Stimulated activated CD8-positive, alpha-beta memory T cell treated with anti-CD3 and anti-CD28 coated beads, Interleukin-7, amount 100 ng/mL, for 4 hours (primary cell): Measurements from ENCODE around the gene SCNN1A.

Experiments used
- DNase-seq, 2 donors: peaks; one replicate each; pipeline ENCODE4 v3.0.0-alpha.2; 2020; ENCODE audit warnings: low read depth in 2 of 2

The SCNN1A gene

DNA sequence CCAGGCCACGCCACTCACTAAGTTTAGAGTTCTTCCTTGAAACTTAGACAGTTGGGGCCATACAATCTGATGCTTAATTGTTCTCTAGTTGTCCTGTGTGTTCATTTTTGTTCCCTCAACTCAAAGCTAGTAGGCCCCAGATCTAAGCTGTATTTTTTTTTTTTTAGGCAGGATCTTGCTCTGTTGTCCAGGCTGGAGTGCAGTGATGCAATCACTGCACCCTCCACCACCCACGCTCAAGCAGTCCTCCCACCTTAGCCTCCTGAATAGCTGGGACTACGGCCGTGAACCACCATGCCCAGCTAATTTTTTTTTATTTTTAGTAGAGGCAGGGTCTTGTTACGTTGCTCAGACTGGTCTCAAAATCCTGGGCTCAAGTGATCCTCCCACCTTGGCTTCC, 41.0 kb downstream of the SCNN1A start:
- no peak for DNase-seq

DNA sequence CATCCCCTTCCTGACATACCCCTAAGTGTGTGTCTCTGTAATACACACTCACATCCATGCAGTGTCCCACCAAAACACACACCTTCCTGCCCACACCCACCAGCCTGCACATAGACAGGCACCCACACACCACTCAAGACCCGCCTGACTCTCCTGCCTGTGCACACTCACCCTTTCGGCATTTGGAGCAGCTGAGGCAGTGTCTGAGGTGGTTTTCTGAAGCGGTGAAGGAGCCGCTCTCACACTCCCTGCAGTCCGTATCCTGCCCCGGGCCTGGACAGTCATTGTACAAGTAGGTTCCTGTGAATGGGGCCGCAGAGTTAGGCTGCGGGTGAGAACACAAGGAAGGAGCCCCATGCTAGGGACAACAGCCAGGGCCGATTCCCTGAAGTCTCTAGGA, 41.8 kb downstream of the SCNN1A start:
- DNase-seq: peak; percentile 17 to 33

DNA sequence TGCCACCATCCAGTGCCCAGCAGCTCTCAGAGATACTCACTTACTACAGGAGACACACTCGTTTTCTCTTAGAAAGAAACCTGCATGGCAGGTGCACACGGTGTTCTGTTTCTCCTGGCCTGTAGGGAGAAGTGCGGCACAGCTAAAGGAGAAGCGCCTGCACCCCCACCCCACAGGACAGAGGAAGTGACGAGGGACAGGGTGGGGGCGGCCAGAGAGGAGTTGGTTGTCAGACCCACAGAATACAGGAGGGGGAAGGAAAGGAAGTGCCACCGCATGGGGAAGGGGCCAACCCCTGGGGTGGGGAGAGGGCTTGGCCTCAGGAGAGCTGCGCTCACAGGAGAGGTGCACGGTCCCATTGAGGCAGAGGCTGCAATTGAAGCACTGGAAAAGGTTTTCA, 42.3 kb downstream of the SCNN1A start:
- DNase-seq: no peak

DNA sequence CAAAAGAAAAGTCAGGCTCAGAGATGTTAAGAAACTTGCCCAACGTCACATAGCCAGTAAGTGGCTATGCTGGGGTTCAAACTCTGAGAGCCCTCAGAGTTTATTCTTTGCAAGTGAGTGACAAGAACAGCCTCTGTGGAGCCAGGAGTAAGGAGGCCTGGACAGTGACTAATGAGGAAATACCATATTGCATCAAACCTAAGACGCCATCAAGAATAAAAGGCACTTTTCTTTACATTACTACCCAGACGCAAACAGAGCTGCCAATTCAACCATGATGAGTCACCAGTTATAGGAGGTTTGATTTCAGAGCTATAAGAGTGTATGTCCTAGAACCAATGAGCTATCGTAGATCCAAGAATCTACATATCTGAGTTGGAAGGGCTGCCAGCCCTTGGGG, 42.9 kb downstream of the SCNN1A start:
- no peak for DNase-seq

DNA sequence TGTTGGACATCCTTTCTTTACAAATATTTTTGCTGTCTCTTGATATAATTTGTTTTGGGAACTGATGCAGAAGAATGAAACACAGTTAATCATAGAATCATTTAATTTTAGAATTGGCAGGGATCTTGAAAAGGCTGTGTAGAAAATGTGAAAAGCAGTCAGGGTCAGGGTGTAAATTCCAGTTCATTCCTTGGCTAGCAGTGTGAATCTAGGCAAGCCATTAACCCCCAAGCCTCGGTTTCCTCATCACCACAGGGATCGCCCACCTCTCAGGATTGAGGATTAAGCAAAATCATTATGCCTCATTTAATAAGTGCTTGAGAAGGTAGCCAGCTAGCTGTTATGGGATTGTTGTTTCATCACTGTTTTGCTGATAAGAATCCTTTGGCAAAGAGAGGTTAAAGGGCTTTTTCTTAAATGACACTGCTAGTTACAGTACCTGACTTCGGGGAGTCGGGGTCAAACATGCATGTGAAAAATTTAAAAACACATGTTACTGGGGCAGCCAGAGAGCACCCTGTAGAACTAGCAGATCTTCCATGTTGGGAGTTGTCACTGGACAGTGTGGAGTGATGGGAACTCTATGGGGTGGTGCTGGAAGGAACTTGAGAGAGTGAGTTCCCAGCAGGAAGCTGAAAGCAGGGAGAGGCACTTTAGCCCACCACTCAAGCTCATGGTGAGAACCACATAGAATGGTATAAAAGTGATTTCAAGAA, 44.2 kb downstream of the SCNN1A start:
- DNase-seq: no peak

DNA sequence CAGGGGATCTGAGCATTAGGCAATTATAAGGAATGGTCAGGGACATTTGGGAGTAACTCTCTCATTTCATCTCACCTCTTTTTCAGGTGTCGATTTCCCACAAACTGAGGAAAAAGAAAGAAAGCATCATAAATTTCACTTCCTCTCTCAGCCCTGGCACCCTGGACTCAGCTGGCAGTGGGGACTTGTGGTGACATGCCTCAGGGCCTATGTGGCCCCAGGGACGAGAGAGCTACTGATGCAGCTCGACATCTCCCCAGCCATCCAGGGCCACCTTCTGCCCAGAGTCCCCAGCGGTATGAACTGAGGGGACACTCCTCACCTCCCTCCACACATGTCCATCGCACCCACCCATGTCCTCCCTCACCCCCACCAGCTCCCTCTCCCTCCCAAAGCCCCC, 45.2 kb downstream of the SCNN1A start:
- DNase-seq: no peak

DNA sequence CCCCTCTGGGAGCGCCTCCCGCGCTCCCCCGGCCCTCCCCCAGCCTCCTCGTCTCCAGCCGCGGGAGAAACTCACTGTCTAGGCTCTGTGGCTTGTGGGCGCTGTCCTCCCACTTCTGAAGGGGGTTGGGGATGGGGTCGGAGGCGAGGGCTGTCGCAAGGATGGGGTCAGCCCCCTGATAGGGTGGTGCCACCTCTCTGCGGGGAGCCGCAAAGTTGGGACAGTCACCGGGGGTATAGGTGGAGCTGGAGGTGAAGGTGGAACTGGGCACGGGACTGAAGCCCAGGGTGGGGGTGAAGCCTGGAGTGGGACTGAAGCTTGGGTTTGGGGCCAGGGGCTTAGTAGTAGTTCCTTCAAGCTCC, 45.7 kb downstream of the SCNN1A start:
- DNase-seq: no peak

DNA sequence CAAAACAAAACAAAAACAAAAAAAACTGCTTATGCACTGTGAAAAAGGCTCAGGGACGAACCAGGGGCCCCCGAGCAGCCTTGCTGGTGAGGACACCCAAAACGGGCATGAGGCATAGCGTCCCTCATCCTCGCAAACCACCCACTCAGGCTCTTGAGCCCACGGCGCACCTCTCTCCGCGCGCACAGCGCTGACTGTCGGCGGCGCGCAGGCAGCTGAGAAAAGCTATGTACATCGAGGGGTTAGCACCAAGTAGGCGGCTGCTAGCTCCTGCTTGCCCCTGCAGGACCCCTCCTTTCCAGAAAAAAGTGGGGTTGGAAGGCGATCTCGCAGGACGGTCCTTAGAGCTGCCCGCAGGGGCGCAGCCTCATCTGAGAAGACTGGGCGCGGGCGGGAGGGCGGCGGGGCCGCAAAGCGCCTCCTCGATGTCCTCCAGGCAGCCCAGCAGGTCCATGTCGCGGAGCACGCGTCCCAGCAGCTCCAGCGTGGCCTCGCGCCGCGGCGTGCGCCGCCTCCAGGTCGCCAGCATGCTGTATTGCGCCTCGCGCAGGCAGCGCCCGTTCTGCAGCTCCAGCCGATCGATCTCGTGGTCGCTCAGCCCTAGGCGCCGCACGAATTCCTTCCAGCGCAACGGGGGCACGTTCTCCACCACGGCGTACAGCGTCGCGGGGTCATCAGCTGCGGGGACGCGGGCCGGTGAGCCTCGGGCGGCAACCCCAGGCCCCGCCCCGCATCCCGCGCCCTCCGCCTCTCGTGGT, 46.2 kb downstream of the SCNN1A start:
- DNase-seq: no peak

DNA sequence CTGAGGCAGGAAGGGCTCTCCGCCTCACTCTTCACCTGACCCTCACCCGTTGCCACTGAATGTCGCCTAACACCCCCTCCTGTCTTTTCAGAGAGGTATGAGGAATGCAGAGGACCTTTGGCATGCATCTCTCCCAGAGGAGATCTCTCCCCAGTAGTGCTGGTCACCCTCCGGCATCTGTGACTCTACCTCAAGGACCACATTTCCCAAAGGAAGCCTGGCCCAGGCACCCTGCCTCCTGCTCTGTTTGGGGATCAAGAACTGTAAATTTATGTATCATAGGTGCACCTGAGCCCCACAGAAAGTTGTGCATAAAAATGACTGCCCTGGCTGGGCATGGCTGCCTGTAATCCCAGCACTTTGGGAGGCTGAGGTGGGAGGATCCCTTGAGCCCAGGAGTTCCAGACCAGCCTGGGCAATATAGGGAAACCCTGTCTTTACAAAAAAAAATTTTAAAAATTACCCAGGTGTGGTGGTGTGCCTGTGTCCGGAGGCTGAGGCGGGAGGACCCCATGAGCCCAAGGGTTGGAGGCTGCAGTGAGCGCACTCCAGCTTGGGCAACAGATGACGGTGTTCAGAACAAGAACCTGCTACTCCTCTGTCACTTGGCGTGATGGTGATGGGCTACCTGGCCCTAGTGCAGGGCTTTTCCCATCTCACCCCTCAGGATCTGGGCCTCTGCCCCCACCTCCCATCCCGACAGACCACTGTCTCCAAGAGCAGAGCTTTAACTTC, 47.2 kb downstream of the SCNN1A start:
- DNase-seq: no peak

DNA sequence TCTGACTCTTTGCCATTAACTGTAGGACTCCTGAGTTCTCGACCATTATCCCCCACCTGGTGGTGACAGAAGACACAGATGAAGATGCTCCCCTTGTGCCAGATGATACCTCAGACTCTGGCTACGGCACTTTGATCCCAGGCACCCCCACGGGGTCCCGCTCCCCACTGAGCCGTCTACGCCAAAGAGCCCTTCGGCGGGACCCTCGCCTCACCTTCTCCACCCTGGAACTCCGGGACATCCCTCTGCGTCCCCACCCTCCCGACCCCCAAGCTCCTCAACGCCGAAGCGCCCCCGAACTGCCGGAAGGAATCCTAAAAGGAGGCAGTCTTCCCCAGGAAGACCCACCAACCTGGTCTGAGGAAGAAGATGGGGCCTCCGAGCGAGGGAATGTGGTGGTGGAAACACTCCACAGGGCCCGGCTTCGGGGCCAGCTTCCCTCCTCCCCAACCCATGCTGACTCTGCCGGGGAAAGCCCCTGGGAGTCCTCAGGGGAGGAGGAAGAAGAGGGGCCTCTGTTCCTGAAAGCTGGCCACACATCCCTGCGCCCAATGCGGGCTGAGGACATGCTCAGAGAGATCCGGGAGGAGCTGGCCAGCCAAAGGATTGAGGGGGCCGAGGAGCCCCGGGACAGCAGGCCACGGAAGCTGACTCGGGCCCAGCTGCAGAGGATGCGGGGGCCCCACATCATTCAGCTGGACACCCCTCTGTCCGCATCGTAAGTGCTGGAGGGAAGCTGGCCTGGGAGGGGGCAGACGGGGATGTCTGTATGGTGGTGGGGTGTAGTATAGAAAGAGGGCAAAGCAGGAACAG, 47.9 kb downstream of the SCNN1A start:
- no peak for DNase-seq

DNA sequence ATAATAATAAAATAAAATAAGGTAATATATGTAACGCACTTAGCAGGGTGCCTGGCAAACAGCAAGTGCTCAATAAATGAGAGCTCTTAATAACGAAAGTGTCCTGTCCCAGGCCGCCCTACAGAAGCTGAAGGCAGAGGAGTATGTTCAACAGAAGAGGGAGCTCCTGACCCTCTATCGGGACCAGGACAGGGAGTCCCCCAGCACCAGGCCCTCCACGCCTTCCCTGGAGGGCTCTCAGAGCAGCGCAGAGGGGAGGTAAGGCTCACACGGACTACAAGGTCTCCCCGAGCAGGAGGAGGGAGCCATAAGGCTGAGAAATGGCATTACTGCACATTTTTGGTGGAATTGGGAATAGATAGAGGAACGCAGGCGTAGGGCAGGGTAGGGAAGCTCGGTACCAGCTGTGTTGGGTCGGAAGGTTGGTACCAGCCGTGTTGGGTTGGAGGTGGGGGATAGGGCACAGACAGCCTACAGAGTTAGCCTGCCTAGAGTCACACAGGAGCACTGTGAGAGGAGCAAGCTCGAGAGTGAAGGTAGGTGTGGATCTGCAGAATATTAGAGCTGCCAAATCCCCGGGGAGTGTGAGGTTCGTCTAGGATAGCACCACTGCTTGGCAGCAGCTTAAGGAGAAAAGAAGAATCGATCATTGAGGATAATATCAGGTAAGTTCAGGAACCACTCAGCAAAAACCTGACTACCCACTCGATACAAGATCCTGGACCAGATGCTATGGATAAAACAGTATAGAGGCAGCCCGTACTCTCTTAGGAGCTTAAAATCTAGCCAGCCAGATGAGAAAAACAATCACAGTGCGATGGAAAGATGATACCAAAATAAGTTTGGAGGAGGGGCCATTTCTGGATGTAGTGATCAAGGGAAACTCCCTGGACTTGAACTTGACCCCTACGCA, 48.8 kb downstream of the SCNN1A start:
- no peak for DNase-seq

DNA sequence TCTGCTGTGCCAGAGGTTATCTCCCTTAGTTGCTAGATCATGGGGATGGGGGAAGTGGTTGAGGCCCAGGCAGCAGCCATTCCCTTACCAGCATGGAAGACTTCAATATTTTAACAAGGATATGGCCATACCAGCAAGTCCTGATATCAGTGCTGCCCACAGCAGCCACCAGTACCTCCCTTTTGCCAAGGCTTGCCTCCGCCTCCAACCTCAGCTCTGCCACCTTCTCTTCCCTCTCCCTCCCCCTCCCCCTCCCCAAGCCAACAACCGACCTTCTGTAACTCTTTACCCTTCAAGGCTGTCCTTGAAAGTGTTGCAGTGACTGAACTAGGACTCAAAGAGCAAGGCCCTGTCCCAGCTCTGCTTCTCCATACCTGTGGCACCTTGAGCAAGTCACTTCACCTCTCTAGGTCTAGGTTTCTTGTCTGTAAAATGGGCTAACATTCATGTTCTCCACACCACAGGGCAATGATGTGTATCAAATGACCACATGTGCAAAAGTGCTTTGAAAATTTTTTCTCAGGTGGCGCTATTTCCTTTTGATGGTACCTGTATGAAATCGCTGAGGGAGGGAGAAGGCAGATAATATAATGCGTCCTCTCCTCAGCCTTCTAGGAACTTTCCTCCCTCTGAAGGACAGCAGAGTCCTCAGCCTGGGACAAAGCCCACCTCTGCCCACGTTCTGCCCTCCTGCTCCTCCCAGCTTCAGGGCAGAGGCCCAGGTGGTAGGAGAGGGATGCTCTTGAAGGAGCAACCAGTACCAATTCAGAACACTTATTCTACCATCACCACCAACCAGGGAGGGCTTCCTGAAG, 50.2 kb downstream of the SCNN1A start:
- DNase-seq: no peak

DNA sequence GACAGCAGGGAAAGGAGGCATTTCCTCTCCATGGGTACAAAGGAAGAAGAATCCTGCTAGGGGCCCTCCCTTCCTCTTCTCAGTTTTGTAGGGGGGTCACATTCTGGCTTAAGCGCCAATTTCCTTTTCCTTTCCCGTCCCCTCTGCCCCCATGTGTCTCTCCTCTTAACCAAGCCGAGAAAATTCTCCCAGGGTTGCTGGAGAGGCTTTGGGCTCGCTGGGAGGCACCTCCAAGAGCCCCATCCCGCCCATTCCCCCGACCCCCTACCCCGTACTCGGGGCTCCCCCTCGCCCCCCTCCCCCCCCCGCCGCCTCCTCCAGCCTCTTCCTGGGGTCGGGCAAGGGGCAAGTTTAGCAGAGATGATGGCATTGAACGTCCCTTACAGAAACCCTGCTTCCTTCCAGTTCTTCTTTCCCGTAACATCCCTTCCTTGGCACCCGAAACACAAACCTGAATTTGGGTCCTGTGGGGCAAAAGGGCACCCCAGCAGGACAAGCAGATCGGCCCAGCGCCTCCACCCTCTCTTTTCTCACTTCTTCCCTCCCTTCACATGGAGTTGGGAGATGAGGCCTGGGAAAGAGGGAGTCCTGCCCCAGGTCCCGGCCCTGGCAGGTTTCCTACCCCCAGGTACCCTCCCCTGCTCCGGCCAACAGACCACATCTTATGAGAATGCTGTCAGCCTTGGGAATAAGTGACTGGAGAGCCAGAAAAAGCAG, 51.2 kb downstream of the SCNN1A start:
- no peak for DNase-seq

DNA sequence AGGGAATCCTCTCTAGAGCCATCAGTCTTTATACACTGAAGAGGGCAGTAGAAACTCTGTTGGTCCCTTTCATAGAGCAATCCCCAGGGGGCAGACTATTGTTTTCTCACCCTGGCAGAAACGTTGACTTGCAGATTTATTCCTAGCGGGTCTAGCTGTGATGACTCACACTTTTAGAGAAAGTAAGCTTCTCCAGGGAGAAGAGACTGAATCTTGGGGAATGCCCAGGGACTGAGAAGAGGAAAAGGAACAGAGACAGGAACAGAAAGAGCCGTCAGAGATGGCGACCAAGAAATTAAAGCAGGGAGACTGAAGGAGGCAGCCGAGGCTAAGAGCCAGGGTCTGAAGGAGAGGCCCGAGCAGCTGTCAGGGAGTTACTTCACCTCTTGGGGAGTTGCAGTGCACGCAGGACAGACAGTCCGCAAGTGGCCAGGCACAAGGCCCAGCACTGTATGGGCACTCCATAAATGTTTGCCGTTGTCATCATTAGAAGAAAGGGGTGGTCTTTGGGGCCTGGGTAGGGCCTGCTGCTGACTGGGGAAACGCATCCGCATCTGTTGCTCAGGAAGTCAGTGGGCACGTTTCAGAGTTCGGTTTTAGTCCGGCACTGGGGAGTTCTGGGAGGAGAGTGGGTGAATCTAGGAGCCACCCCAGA, 51.9 kb downstream of the SCNN1A start:
- DNase-seq: peak in 1 of 2 donors; percentile 34

DNA sequence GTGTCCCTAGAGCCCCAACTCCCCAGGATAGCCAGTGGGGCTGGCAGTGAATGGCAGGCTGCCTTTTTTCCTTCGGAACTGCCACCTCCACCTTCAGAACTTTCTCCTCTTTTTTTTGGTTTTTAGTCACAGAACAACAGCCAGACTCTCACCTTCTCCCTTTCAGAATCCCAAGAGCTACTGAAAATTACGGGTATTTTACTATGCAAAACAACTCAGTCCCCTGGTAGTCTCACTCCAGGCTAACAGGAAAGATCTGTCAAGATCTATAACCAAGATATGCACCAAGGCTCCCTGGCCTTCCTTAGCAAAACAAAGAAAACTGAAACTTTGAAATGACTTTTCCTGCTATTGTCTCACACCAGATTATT, 52.4 kb downstream of the SCNN1A start:
- DNase-seq: no peak

DNA sequence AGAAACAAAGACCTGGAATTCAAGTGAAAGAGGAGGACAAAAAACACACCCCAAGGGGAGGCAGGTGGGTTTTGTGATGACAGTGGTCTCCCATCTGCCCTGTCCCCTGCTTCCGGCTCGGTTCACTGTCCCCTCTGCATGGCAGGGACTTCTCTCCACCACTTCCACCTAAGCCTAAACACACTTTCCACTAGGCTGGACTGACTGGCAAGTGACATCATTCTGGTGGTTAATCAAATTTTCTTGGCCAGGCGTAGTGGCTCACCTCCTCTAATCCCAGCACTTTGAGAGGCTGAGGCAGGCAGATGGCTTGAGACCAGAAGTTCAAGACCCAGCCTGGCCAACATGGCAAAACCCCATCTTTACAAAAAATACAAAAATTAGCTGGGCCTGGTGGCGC, 53.0 kb downstream of the SCNN1A start:
- DNase-seq: no peak

DNA sequence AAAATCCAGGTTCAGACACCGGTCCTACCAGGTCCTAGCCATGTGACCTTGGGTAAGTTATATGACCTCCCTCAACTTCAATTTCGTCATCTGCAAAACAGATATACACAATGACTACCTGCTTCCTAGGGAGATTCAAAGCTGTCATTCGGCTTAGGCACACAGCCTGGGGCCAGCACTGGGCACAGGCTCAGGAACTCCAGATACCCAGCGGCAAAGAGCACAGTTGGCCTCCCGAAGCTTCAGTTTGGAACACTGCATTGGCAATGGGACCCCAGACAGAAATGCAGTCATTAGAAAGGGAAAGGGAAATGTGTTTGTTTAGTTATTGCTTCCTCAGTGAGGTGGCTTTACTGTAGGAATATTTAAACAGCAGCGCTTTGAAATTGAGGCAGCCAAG, 53.5 kb downstream of the SCNN1A start:
- no peak for DNase-seq

DNA sequence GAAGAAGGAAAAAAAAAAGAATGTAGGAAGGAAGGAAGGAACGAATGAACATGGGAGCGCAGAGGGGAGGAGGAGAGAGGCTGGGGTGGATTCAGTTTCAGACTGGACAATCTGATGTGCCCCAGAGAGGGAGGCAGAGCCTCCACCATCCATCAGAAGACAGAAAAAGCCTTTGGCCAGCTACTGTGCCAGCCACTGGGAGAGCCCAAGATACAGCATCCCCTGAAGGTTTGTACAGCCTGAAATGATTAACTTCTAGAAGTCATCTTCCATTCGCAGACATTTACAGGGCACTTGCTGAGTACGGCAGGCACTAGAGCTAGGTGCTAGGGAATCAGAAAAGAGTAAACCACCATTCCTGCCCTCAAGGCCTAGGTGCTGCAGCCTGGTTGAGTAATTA, 55.9 kb downstream of the SCNN1A start:
- no peak for DNase-seq

DNA sequence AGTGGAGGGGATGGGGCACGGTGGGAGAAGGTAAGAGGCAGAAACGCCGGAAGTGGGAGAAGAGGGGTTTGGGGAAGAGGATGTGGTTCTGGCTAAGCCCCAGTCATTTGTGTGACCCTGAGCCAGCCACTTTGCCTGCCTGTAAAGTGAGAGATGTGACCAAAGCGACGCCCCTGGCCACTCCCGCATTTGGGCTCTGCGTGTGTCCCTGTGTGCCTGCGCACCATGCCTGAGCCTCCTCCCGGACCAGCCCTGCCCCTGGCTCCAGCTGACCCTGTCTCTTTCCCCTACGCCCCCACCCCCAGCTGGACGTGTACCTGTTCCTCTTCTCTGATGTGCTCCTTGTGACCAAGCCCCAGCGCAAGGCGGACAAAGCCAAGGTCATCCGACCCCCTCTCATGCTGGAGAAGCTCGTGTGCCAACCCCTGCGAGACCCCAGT, 56.9 kb downstream of the SCNN1A start:
- DNase-seq: no peak
